Measurements from ENCODE around the gene RRAGC. TPM values are rescaled to one million over a fixed set of nuclear protein-coding genes. Genes with fewer than 3 reads are reported as not detected.
A peak's percentile ranks its signal among the peaks of the same experiment; 100 is the strongest.

Gene RRAGC
- 17.7 TPM for total RNA-seq

GRCh38 chr1:38859561-38860453, at the start of gene RRAGC:
Gene RRAGC (minus strand): TSS chr1:38859772. CDS start chr1:38859646, 126 bp downstream.
- peaks cover 12 to 15% (median 15%) of the 10 kb centered on the region in 3 donors for H3K36me3 ChIP-seq (ENCODE audit: control insufficient read depth in 3 of 3, insufficient read depth in 3 of 3, low read length in 3 of 3)
- H3K4me3 ChIP-seq (ENCODE audit: low read length in 3 of 3) = peak within 1 kb of the TSS; percentile 95 to 98 (median 96)
- H3K9ac ChIP-seq (ENCODE audit: low read depth in 1 of 3, low read length in 3 of 3) = peak within 1 kb of the TSS; percentile 92 to 97 (median 95)
- H3K27ac ChIP-seq (ENCODE audit: low read depth, low read length) = peak within 1 kb of the TSS; percentile 86
- H3K27me3 ChIP-seq (ENCODE audit: control insufficient read depth in 3 of 3, insufficient read depth in 3 of 3, low read length in 3 of 3) = no peaks in the 10 kb centered on the region
- H3K4me1 ChIP-seq (ENCODE audit: control insufficient read depth in 3 of 3, insufficient read depth in 3 of 3, low read length in 3 of 3) = peaks cover 31 to 62% (median 35%) of the 10 kb centered on the region in 3 donors
- H3K9me3 ChIP-seq (ENCODE audit: control insufficient read depth in 3 of 3, low read length in 3 of 3) = no peaks in the 10 kb centered on the region

- no peaks in the 10 kb centered on the region for H3K27me3 ChIP-seq (ENCODE audit: control insufficient read depth in 3 of 3, insufficient read depth in 3 of 3, low read length in 3 of 3)
- no peaks in the 10 kb centered on the region for H3K36me3 ChIP-seq (ENCODE audit: control insufficient read depth in 3 of 3, insufficient read depth in 3 of 3, low read length in 3 of 3)
- no peak overlapping the region for H3K27ac ChIP-seq (ENCODE audit: low read depth, low read length)
- H3K4me3 ChIP-seq (ENCODE audit: low read length in 3 of 3) = no peak overlapping the region
- no peaks in the 10 kb centered on the region for H3K4me1 ChIP-seq (ENCODE audit: control insufficient read depth in 3 of 3, insufficient read depth in 3 of 3, low read length in 3 of 3)
- no peak overlapping the region for H3K9ac ChIP-seq (ENCODE audit: low read depth in 1 of 3, low read length in 3 of 3)
- H3K9me3 ChIP-seq (ENCODE audit: control insufficient read depth in 3 of 3, low read length in 3 of 3) = no peaks in the 10 kb centered on the region
Measured at GRCh38 chr1:38908821-38909220, 49.2 kb upstream of the RRAGC start.

GRCh38 chr1:38905985-38906384, 46.4 kb upstream of the RRAGC start:
- Histone ChIP-seq H3K27me3 (ENCODE audit: control insufficient read depth in 3 of 3, insufficient read depth in 3 of 3, low read length in 3 of 3) (no peaks in the 10 kb centered on the region), H3K27ac (ENCODE audit: low read depth, low read length) (no peak overlapping the region), H3K9ac (ENCODE audit: low read depth in 1 of 3, low read length in 3 of 3) (no peak overlapping the region), H3K9me3 (ENCODE audit: control insufficient read depth in 3 of 3, low read length in 3 of 3) (no peaks in the 10 kb centered on the region), H3K4me1 (ENCODE audit: control insufficient read depth in 3 of 3, insufficient read depth in 3 of 3, low read length in 3 of 3) (no peaks in the 10 kb centered on the region), H3K36me3 (ENCODE audit: control insufficient read depth in 3 of 3, insufficient read depth in 3 of 3, low read length in 3 of 3) (no peaks in the 10 kb centered on the region), H3K4me3 (ENCODE audit: low read length in 3 of 3) (no peak overlapping the region)

- Histone ChIP-seq H3K27ac (ENCODE audit: low read depth, low read length) (no peak overlapping the region), H3K27me3 (ENCODE audit: control insufficient read depth in 3 of 3, insufficient read depth in 3 of 3, low read length in 3 of 3) (no peaks in the 10 kb centered on the region), H3K36me3 (ENCODE audit: control insufficient read depth in 3 of 3, insufficient read depth in 3 of 3, low read length in 3 of 3) (no peaks in the 10 kb centered on the region), H3K9me3 (ENCODE audit: control insufficient read depth in 3 of 3, low read length in 3 of 3) (no peaks in the 10 kb centered on the region), H3K9ac (ENCODE audit: low read depth in 1 of 3, low read length in 3 of 3) (no peak overlapping the region), H3K4me3 (ENCODE audit: low read length in 3 of 3) (no peak overlapping the region), H3K4me1 (ENCODE audit: control insufficient read depth in 3 of 3, insufficient read depth in 3 of 3, low read length in 3 of 3) (no peaks in the 10 kb centered on the region)
Measured at GRCh38 chr1:38899560-38899959, 40.0 kb upstream of the RRAGC start.

- H3K27me3 ChIP-seq (ENCODE audit: control insufficient read depth in 3 of 3, insufficient read depth in 3 of 3, low read length in 3 of 3) = no peaks in the 10 kb centered on the region
- H3K36me3 ChIP-seq (ENCODE audit: control insufficient read depth in 3 of 3, insufficient read depth in 3 of 3, low read length in 3 of 3) = no peaks in the 10 kb centered on the region
- H3K9ac ChIP-seq (ENCODE audit: low read depth in 1 of 3, low read length in 3 of 3) = no peak overlapping the region
- H3K27ac ChIP-seq (ENCODE audit: low read depth, low read length) = no peak overlapping the region
- no peak overlapping the region for H3K4me3 ChIP-seq (ENCODE audit: low read length in 3 of 3)
- H3K4me1 ChIP-seq (ENCODE audit: control insufficient read depth in 3 of 3, insufficient read depth in 3 of 3, low read length in 3 of 3) = no peaks in the 10 kb centered on the region
- no peaks in the 10 kb centered on the region for H3K9me3 ChIP-seq (ENCODE audit: control insufficient read depth in 3 of 3, low read length in 3 of 3)
Measured at GRCh38 chr1:38898653-38899230, 39.2 kb upstream of the RRAGC start.

GRCh38 chr1:38896169-38896568, 36.6 kb upstream of the RRAGC start:
- H3K9ac ChIP-seq (ENCODE audit: low read depth in 1 of 3, low read length in 3 of 3) = no peak overlapping the region
- no peak overlapping the region for H3K4me3 ChIP-seq (ENCODE audit: low read length in 3 of 3)
- no peaks in the 10 kb centered on the region for H3K4me1 ChIP-seq (ENCODE audit: control insufficient read depth in 3 of 3, insufficient read depth in 3 of 3, low read length in 3 of 3)

GRCh38 chr1:38892976-38893375, 33.4 kb upstream of the RRAGC start:
- Histone ChIP-seq H3K36me3 (ENCODE audit: control insufficient read depth in 3 of 3, insufficient read depth in 3 of 3, low read length in 3 of 3) (no peaks in the 10 kb centered on the region), H3K27ac (ENCODE audit: low read depth, low read length) (no peak overlapping the region)

More at GRCh38 chr1:38896169-38896568, 36.6 kb upstream of the RRAGC start:
- Histone ChIP-seq H3K9me3 (ENCODE audit: control insufficient read depth in 3 of 3, low read length in 3 of 3) (no peaks in the 10 kb centered on the region), H3K27ac (ENCODE audit: low read depth, low read length) (no peak overlapping the region), H3K36me3 (ENCODE audit: control insufficient read depth in 3 of 3, insufficient read depth in 3 of 3, low read length in 3 of 3) (no peaks in the 10 kb centered on the region), H3K27me3 (ENCODE audit: control insufficient read depth in 3 of 3, insufficient read depth in 3 of 3, low read length in 3 of 3) (no peaks in the 10 kb centered on the region)

GRCh38 chr1:38891753-38892152, 32.2 kb upstream of the RRAGC start:
- H3K27me3 ChIP-seq (ENCODE audit: control insufficient read depth in 3 of 3, insufficient read depth in 3 of 3, low read length in 3 of 3) = no peaks in the 10 kb centered on the region
- no peak overlapping the region for H3K4me3 ChIP-seq (ENCODE audit: low read length in 3 of 3)
- H3K9me3 ChIP-seq (ENCODE audit: control insufficient read depth in 3 of 3, low read length in 3 of 3) = no peaks in the 10 kb centered on the region
- H3K4me1 ChIP-seq (ENCODE audit: control insufficient read depth in 3 of 3, insufficient read depth in 3 of 3, low read length in 3 of 3) = no peaks in the 10 kb centered on the region
- H3K36me3 ChIP-seq (ENCODE audit: control insufficient read depth in 3 of 3, insufficient read depth in 3 of 3, low read length in 3 of 3) = no peaks in the 10 kb centered on the region
- no peak overlapping the region for H3K27ac ChIP-seq (ENCODE audit: low read depth, low read length)
- no peak overlapping the region for H3K9ac ChIP-seq (ENCODE audit: low read depth in 1 of 3, low read length in 3 of 3)

More at GRCh38 chr1:38892976-38893375, 33.4 kb upstream of the RRAGC start:
- no peaks in the 10 kb centered on the region for H3K4me1 ChIP-seq (ENCODE audit: control insufficient read depth in 3 of 3, insufficient read depth in 3 of 3, low read length in 3 of 3)
- no peaks in the 10 kb centered on the region for H3K27me3 ChIP-seq (ENCODE audit: control insufficient read depth in 3 of 3, insufficient read depth in 3 of 3, low read length in 3 of 3)
- no peak overlapping the region for H3K4me3 ChIP-seq (ENCODE audit: low read length in 3 of 3)
- no peaks in the 10 kb centered on the region for H3K9me3 ChIP-seq (ENCODE audit: control insufficient read depth in 3 of 3, low read length in 3 of 3)
- H3K9ac ChIP-seq (ENCODE audit: low read depth in 1 of 3, low read length in 3 of 3) = no peak overlapping the region

GRCh38 chr1:38889589-38889988, 30.0 kb upstream of the RRAGC start:
- Histone ChIP-seq H3K27me3 (ENCODE audit: control insufficient read depth in 3 of 3, insufficient read depth in 3 of 3, low read length in 3 of 3) (no peaks in the 10 kb centered on the region), H3K9me3 (ENCODE audit: control insufficient read depth in 3 of 3, low read length in 3 of 3) (no peaks in the 10 kb centered on the region), H3K4me3 (ENCODE audit: low read length in 3 of 3) (no peak overlapping the region), H3K36me3 (ENCODE audit: control insufficient read depth in 3 of 3, insufficient read depth in 3 of 3, low read length in 3 of 3) (no peaks in the 10 kb centered on the region), H3K4me1 (ENCODE audit: control insufficient read depth in 3 of 3, insufficient read depth in 3 of 3, low read length in 3 of 3) (no peaks in the 10 kb centered on the region), H3K9ac (ENCODE audit: low read depth in 1 of 3, low read length in 3 of 3) (no peak overlapping the region), H3K27ac (ENCODE audit: low read depth, low read length) (no peak overlapping the region)
